HCT116 (cell line): ENCODE measurements around the gene LY6G5B. TPM values are rescaled to one million over a fixed set of nuclear protein-coding genes. Genes with fewer than 3 reads are reported as not detected.

Experiments used
- ATAC-seq: fragments of 200-7000 bp; cut with Tn5 transposase; 2 replicates; pipeline ENCODE4 v1.9.1; 2020; ENCODE audit warnings: mild to moderate bottlenecking, moderate library complexity
- BruUV-seq: library from RNA; stranded (reverse); fragments of 400-500 nt; replicated peaks from 2 replicates; lab custom pipeline; 2021; lab: Mats Ljungman, UMichigan
- CTCF ChIA-PET: fragments of 300-600 bp; sonication (Branson Sonifier 250); formaldehyde crosslinking; loops from one replicate; lab custom pipeline; 2021; ENCODE audit warnings: antibody characterized with exemption; lab: Charles Lee
- POLR2A ChIA-PET: fragments of 300-600, 350-600 bp; sonication (Branson Sonifier 250); formaldehyde crosslinking; loops from one replicate; lab custom pipeline; 2021; ENCODE audit warnings: antibody characterized with exemption; lab: Charles Lee
- RAD21 ChIA-PET, 2 experiments: fragments of 300-600 bp; sonication (Branson Sonifier 250); formaldehyde crosslinking; loops; one replicate each; lab custom pipeline; 2023; ENCODE audit warnings: low total read pairs in 2 of 2; ENCODE audit not compliant: uncharacterized antibody in 2 of 2, unreplicated experiment in 2 of 2, low non-redundant PET in 1 of 2; lab: Charles Lee
- DNase-seq: peaks from one replicate; pipeline ENCODE4 v3.0.0-alpha.2; 2010; ENCODE audit warnings: low read depth, low spot score
- H2AFZ ChIP-seq: fragments of 200-600 bp; shearing (Covaris generic), sonication (generic); 2 replicates; pipeline ENCODE4 v1.6.1; 2017; ENCODE audit warnings: low read depth, mixed run types, mixed read lengths, antibody characterized with exemption, low read length; ENCODE audit not compliant: poor library complexity, severe bottlenecking
- H3K27ac ChIP-seq: 2 replicates; pipeline ENCODE4 v1.5.1; 2012; ENCODE audit warnings: low read depth, low read length
- H3K27me3 ChIP-seq: fragments of 200-600 bp; sonication (generic); 2 replicates; pipeline ENCODE4 v1.6.1; 2016; ENCODE audit warnings: mixed run types, low read length, mixed read lengths; ENCODE audit not compliant: insufficient read depth
- H3K36me3 ChIP-seq, 2 experiments: fragments of 200-500 bp in 1 of 2; fragments of 200-600 bp in 1 of 2; sonication (Bioruptor generic) in 1 of 2; sonication (generic) in 1 of 2; 2 replicates each; pipeline versions ENCODE4 v1.5.1 to v1.6.1; 2014 to 2016; ENCODE audit warnings: low read length in 2 of 2, inconsistent platforms in 1 of 2, mixed read lengths in 1 of 2, mixed run types in 1 of 2; ENCODE audit not compliant: insufficient read depth in 2 of 2, control insufficient read depth in 1 of 2
- H3K4me1 ChIP-seq, 2 experiments: fragments of 200-600 bp in 1 of 2; sonication (generic) in 1 of 2; 2 replicates each; pipeline versions ENCODE4 v1.5.1 to v1.6.1; 2012 to 2017; ENCODE audit warnings: low read length in 2 of 2, inconsistent platforms in 1 of 2, mild to moderate bottlenecking in 1 of 2, mixed read lengths in 1 of 2, mixed run types in 1 of 2, moderate library complexity in 1 of 2; ENCODE audit not compliant: insufficient read depth in 2 of 2, control insufficient read depth in 1 of 2
- H3K4me2 ChIP-seq: fragments of 200-600 bp; sonication (generic); 2 replicates; pipeline ENCODE4 v1.6.1; 2017; ENCODE audit warnings: mixed run types, low read length, mixed read lengths
- H3K4me3 ChIP-seq, 2 experiments: fragments of 200-600 bp in 1 of 2; sonication (generic) in 1 of 2; replicated peaks in 1 of 2; 2 replicates each; pipeline ENCODE4 v1.5.1; 2011 to 2016; ENCODE audit warnings: low read length in 2 of 2, control low read depth in 1 of 2, low read depth in 1 of 2, mild to moderate bottlenecking in 1 of 2, mixed read lengths in 1 of 2, mixed run types in 1 of 2
- H3K79me2 ChIP-seq: fragments of 200-600 bp; sonication (generic); 2 replicates; pipeline ENCODE4 v1.6.1; 2017; ENCODE audit warnings: mild to moderate bottlenecking, mixed run types, low read length, moderate library complexity, mixed read lengths; ENCODE audit not compliant: insufficient read depth
- H3K9ac ChIP-seq: fragments of 200-600 bp; sonication (generic); 2 replicates; pipeline ENCODE4 v1.6.1; 2016; ENCODE audit warnings: low read length, mixed read lengths
- H3K9me2 ChIP-seq: fragments of 200-600 bp; sonication (generic), shearing (Covaris generic); 2 replicates; pipeline ENCODE4 v1.6.1; 2017; ENCODE audit warnings: mixed run types, mild to moderate bottlenecking, moderate library complexity; ENCODE audit not compliant: insufficient read depth
- H3K9me3 ChIP-seq, 2 experiments: fragments of 200-500 bp in 1 of 2; fragments of 200-600 bp in 1 of 2; sonication (Bioruptor generic) in 1 of 2; sonication (generic) in 1 of 2; 2 replicates each; pipeline ENCODE4 v1.6.1; 2014 to 2017; ENCODE audit warnings: low read length in 2 of 2, mixed read lengths in 2 of 2, inconsistent platforms in 1 of 2, low read depth in 1 of 2, mild to moderate bottlenecking in 1 of 2, mixed run types in 1 of 2, moderate library complexity in 1 of 2; ENCODE audit not compliant: control insufficient read depth in 1 of 2, insufficient read depth in 1 of 2
- H4K20me1 ChIP-seq: fragments of 200-600 bp; sonication (generic), shearing (Covaris generic); 2 replicates; pipeline ENCODE4 v1.6.1; 2017; ENCODE audit warnings: mixed run types, mild to moderate bottlenecking, moderate library complexity; ENCODE audit not compliant: insufficient read depth
- CBX3 ChIP-seq: IDR thresholded peaks from 2 replicates; pipeline ENCODE4 v1.6.1; 2012; ENCODE audit warnings: low read depth
- CEBPB ChIP-seq: IDR thresholded peaks from 2 replicates; pipeline ENCODE4 v1.6.1; 2012; ENCODE audit warnings: low read depth
- EGR1 ChIP-seq: IDR thresholded peaks from 2 replicates; pipeline ENCODE4 v1.6.1; 2012; ENCODE audit warnings: low read depth
- ELF1 ChIP-seq: IDR thresholded peaks from 2 replicates; pipeline ENCODE4 v1.6.1; 2012; ENCODE audit warnings: low read depth, borderline replicate concordance
- EZH2 ChIP-seq: fragments of 200-600 bp; sonication (generic); IDR thresholded peaks from 2 replicates; pipeline ENCODE4 v1.6.1; 2017; ENCODE audit warnings: antibody characterized with exemption, mixed run types
- FOSL1 ChIP-seq: IDR thresholded peaks from 2 replicates; pipeline ENCODE4 v1.6.1; 2012; ENCODE audit warnings: low read depth
- POLR2A ChIP-seq: IDR thresholded peaks from 2 replicates; pipeline ENCODE4 v1.7.0; 2011; ENCODE audit warnings: borderline replicate concordance; ENCODE audit not compliant: insufficient read depth, insufficient read length; ENCODE audit errors: extremely low read depth
- POLR2AphosphoS5 ChIP-seq: IDR thresholded peaks from 2 replicates; pipeline ENCODE4 v1.6.1; 2011; ENCODE audit warnings: mild to moderate bottlenecking, low read depth, low read length, moderate library complexity
- RAD21 ChIP-seq: IDR thresholded peaks from 2 replicates; pipeline ENCODE4 v1.6.1; 2012; ENCODE audit warnings: low read depth, mild to moderate bottlenecking
- SIN3A ChIP-seq: IDR thresholded peaks from 2 replicates; pipeline ENCODE4 v1.6.1; 2012; ENCODE audit warnings: low read depth
- SP1 ChIP-seq: IDR thresholded peaks from 2 replicates; pipeline ENCODE4 v1.6.1; 2012; ENCODE audit warnings: low read depth
- TCF7L2 ChIP-seq: IDR thresholded peaks from 2 replicates; pipeline ENCODE4 v1.7.0; 2011; ENCODE audit warnings: borderline replicate concordance, inconsistent platforms; ENCODE audit not compliant: insufficient read depth, insufficient read length; ENCODE audit errors: extremely low read depth
- YY1 ChIP-seq: IDR thresholded peaks from 2 replicates; pipeline ENCODE4 v1.6.1; 2011; ENCODE audit warnings: low read length, low read depth, moderate library complexity, mild to moderate bottlenecking; ENCODE audit not compliant: insufficient replicate concordance; ENCODE audit errors: extremely low read depth
- ZFX ChIP-seq: fragments of 450-650 bp; IDR thresholded peaks from 2 replicates; pipeline ENCODE4 v1.6.1; 2017
- intact Hi-C: fragments of 100-400 bp; cut with micrococcal nuclease; formaldehyde crosslinking; loops from 2 replicates; pipeline ENCODE4 v1.10.0; 2022
- total RNA-seq: library from RNA; stranded (reverse); gene quantifications from one replicate; pipeline ENCODE4 v1.2.1, GENCODE V29; 2021; ENCODE audit not compliant: unreplicated experiment
- TF ChIP-seq, protein P1 (sequence below): IDR thresholded peaks from 2 replicates; pipeline ENCODE4 v1.6.1; 2012
- TF ChIP-seq, protein P2 (sequence below), 3 experiments: fragments of 200-600 bp in 1 of 3; sonication (generic) in 1 of 3; IDR thresholded peaks in 2 of 3; conservative IDR thresholded peaks in 1 of 3; 2 replicates each; pipeline ENCODE4 v1.5.1; 2012 to 2017; ENCODE audit warnings: low read depth in 2 of 3, low read length in 2 of 3, antibody characterized with exemption in 1 of 3, borderline replicate concordance in 1 of 3, control low read depth in 1 of 3, mild to moderate bottlenecking in 1 of 3, mixed read lengths in 1 of 3, mixed run types in 1 of 3, moderate library complexity in 1 of 3; ENCODE audit not compliant: insufficient read depth in 1 of 3
- TF ChIP-seq, protein P3 (sequence below): IDR thresholded peaks from 2 replicates; pipeline ENCODE4 v1.6.1; 2012

Gene LY6G5B
- total RNA-seq, 1 experiment from 2014 or later = 15.4 TPM

DNA sequence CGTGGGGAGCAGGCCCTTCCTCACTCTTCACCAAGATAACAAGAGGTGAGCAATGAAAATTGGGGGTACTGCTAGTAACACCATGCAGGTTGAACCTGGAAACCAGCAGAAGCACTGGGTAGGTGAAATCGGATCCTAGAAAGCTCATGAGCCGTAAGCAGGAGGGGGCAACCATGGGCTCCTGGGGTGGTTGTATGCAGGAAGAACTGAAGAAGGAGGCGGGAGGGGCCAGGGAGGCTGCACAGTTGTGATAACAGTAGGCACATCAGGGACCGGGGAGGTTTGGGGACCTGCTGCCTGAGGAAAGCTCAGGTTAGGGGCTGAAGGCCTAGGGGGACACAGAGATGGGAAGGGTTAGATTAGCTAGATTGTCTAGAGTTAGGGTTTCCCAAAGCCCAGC, 16.7 kb downstream of the LY6G5B start:
- ATAC-seq = no peak
- no peaks in the 10 kb centered on the region for H3K79me2 ChIP-seq
- no peaks in the 10 kb centered on the region for H4K20me1 ChIP-seq
- BruUV-seq = no TSS peak
- H3K36me3 ChIP-seq = peaks cover 7 to 25% of the 10 kb centered on the region in 2 experiments; a peak in 2 of 4 replicates
- CTCF ChIA-PET = no interaction called here
- no peak overlapping the region for H2AFZ ChIP-seq
- H3K4me1 ChIP-seq = peaks cover 14 to 21% of the 10 kb centered on the region in 2 experiments
- no peak overlapping the region for H3K27ac ChIP-seq
- TF ChIP-seq CEBPB (no peak), POLR2A (no peak), RAD21 (no peak), EZH2 (no peak), CBX3 (no peak), TCF7L2 (no peak), SIN3A (no peak), FOSL1 (no peak), ELF1 (no peak)
- TF ChIP-seq, protein P1, sequence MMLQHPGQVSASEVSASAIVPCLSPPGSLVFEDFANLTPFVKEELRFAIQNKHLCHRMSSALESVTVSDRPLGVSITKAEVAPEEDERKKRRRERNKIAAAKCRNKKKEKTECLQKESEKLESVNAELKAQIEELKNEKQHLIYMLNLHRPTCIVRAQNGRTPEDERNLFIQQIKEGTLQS = no peak
- no peaks in the 10 kb centered on the region for H3K27me3 ChIP-seq
- no peak for DNase-seq
- no peak overlapping the region for H3K4me2 ChIP-seq
- intact Hi-C loops = no loop called here
- RAD21 ChIA-PET = no interaction called here
- H3K9ac ChIP-seq = no peak overlapping the region
- POLR2A ChIA-PET = no interaction called here
- H3K9me2 ChIP-seq = no peaks in the 10 kb centered on the region
- H3K4me3 ChIP-seq = no peak overlapping the region
- no peaks in the 10 kb centered on the region for H3K9me3 ChIP-seq

DNA sequence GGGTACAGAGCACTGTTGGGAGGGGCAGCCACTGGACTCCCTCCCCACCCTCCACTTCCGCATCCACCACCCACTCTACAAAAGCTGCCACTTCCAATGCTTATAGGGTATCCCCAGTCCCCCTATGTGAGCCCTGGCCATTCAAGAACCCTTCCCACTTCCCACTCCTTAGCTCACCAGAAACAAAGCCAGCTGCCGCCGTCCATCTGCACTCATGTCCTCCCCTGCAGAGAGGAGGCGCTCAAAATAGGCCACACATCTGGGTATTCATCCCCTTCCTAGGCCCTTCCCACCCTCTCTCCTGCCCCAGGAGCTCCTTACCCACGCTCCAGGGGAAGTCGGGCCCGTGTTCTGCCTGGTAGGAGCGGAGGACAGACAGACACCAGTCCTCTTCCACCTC, 17.5 kb downstream of the LY6G5B start:
- H3K9me2 ChIP-seq = no peaks in the 10 kb centered on the region
- intact Hi-C loops = no loop called here
- H3K4me1 ChIP-seq = peaks cover 11 to 16% of the 10 kb centered on the region in 2 experiments
- H3K27me3 ChIP-seq = no peaks in the 10 kb centered on the region
- ATAC-seq (no peak), DNase-seq (no peak)
- TF ChIP-seq POLR2AphosphoS5 (no peak), EZH2 (no peak), SP1 (no peak), ZFX (no peak), EGR1 (no peak), SIN3A (no peak), TCF7L2 (no peak), CBX3 (no peak), YY1 (no peak), FOSL1 (no peak)
- TF ChIP-seq, protein P2, sequence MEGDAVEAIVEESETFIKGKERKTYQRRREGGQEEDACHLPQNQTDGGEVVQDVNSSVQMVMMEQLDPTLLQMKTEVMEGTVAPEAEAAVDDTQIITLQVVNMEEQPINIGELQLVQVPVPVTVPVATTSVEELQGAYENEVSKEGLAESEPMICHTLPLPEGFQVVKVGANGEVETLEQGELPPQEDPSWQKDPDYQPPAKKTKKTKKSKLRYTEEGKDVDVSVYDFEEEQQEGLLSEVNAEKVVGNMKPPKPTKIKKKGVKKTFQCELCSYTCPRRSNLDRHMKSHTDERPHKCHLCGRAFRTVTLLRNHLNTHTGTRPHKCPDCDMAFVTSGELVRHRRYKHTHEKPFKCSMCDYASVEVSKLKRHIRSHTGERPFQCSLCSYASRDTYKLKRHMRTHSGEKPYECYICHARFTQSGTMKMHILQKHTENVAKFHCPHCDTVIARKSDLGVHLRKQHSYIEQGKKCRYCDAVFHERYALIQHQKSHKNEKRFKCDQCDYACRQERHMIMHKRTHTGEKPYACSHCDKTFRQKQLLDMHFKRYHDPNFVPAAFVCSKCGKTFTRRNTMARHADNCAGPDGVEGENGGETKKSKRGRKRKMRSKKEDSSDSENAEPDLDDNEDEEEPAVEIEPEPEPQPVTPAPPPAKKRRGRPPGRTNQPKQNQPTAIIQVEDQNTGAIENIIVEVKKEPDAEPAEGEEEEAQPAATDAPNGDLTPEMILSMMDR (IDR thresholded peaks at IDR 0.05 in 2 of 3, conservative IDR thresholded peaks at IDR 0.05 in 1 of 3; ENCODE audit: borderline replicate concordance in 1 of 3, insufficient read depth in 1 of 3, low read depth in 2 of 3, low read length in 2 of 3) = no peak
- TF ChIP-seq, protein P3, sequence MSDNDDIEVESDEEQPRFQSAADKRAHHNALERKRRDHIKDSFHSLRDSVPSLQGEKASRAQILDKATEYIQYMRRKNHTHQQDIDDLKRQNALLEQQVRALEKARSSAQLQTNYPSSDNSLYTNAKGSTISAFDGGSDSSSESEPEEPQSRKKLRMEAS = no peak
- no peak overlapping the region for H2AFZ ChIP-seq
- no peaks in the 10 kb centered on the region for H4K20me1 ChIP-seq
- ChIA-PET CTCF (no interaction called here), RAD21 (no interaction called here), POLR2A (no interaction called here)
- H3K4me2 ChIP-seq = no peak overlapping the region
- no TSS peak for BruUV-seq
- no peak overlapping the region for H3K9ac ChIP-seq
- no peak overlapping the region for H3K27ac ChIP-seq
- H3K4me3 ChIP-seq = no peak overlapping the region
- peaks cover 7 to 25% of the 10 kb centered on the region in 2 experiments; a peak in 2 of 4 replicates for H3K36me3 ChIP-seq
- H3K79me2 ChIP-seq = no peaks in the 10 kb centered on the region
- H3K9me3 ChIP-seq = no peaks in the 10 kb centered on the region
